ENCODE measurements around the gene VAPB. TPM values are rescaled to one million over a fixed set of nuclear protein-coding genes. Genes with fewer than 3 reads are reported as not detected.
A peak's percentile ranks its signal among the peaks of the same experiment; 100 is the strongest.

Gene VAPB, protein sequence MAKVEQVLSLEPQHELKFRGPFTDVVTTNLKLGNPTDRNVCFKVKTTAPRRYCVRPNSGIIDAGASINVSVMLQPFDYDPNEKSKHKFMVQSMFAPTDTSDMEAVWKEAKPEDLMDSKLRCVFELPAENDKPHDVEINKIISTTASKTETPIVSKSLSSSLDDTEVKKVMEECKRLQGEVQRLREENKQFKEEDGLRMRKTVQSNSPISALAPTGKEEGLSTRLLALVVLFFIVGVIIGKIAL
- 10.9 and 12.9 TPM in 2 replicates for total RNA-seq (2012; rRNA removed)

DNA sequence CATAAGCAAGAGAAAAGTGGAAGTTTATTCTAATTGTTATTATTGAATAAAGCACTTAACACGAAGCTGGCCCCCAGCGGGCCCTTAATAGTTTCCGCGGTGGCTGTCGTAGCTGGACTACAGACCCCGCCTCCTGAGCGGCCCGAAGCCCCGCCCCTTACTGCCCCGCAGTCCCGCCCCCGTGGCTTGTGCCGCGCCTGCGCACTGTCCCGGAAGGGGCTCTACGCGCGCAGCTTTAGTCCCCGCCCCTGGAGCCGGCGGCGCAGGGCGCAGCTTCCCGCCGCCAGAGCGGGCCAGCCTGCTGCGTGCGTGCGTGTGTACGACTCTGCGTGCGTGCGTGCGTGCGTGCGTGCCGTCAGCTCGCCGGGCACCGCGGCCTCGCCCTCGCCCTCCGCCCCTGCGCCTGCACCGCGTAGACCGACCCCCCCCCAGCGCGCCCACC is at the start of gene VAPB:
Gene VAPB, plus strand, starts transcription at position 348 of the 442 bp plus-strand sequence. CDS start 231 bp downstream, outside the sequence.
- peak within 1 kb of the TSS; percentile 93 for H3K4me3 ChIP-seq (ENCODE audit: low read length)
- peak within 1 kb of the TSS; percentile 99 for H3K9ac ChIP-seq (ENCODE audit: low read depth, low read length)
- H3K4me1 ChIP-seq (ENCODE audit: control insufficient read depth, insufficient read depth, low read length): peaks cover 41% of the 10 kb centered on the region
- H3K27me3 ChIP-seq (ENCODE audit: control insufficient read depth, insufficient read depth, low read length): no peaks in the 10 kb centered on the region
- H3K9me3 ChIP-seq (replicated peaks; ENCODE audit: low read length): no peaks in the 10 kb centered on the region
- H3K4me2 ChIP-seq (ENCODE audit: low read length): peak within 1 kb of the TSS; percentile 99
- H3K36me3 ChIP-seq (ENCODE audit: insufficient read depth, low read length): peaks cover 21% of the 10 kb centered on the region

DNA sequence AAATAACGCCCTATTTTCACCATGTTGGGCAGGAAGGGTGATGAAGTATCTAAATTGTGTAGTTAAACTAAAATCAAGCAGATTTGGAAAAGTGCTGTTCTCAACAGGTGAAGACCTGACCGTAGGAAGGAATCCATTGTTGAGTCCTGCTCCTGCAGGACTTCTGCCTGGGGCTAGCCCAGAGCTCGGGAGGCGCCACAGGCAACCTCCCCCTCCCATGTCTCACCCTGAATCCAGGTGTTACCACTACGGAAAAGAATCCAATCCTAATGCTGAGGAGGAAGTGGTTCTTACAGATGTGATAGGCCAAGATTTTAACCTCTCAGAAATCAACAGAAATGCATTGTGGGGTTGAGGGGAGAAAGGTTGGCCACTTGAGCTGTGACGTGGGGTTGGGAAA is 49.3 kb upstream of the VAPB start:
- Histone ChIP-seq H3K9me3 (replicated peaks; ENCODE audit: low read length) (no peaks in the 10 kb centered on the region), H3K9ac (ENCODE audit: low read depth, low read length) (no peak overlapping the region), H3K36me3 (ENCODE audit: insufficient read depth, low read length) (peaks cover 4% of the 10 kb centered on the region), H3K4me3 (ENCODE audit: low read length) (no peak overlapping the region), H3K4me1 (ENCODE audit: control insufficient read depth, insufficient read depth, low read length) (peaks cover 50% of the 10 kb centered on the region), H3K4me2 (ENCODE audit: low read length) (no peak overlapping the region), H3K27me3 (ENCODE audit: control insufficient read depth, insufficient read depth, low read length) (no peaks in the 10 kb centered on the region)

DNA sequence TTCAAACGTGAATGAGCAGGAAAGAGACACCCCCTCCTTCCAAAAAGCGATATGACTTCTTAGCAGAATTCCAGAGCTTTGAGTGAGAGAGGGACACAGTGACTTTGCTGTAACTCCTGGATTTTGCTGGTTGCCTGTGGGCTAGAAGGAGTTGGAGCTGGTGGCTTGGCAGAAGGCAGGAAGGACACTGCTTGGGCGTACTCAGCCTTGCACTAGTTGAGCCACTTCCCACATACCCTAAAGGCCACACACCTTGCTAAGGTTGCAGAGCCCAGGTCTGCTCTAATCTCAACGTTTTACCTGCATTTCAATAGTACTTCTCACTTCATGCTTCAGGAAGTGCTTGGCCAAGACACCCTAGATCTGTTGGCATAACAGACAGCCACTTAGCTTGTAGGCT is 48.9 kb upstream of the VAPB start:
- H3K4me2 ChIP-seq (ENCODE audit: low read length): no peak overlapping the region
- peaks cover 54% of the 10 kb centered on the region for H3K4me1 ChIP-seq (ENCODE audit: control insufficient read depth, insufficient read depth, low read length)
- no peaks in the 10 kb centered on the region for H3K9me3 ChIP-seq (replicated peaks; ENCODE audit: low read length)
- H3K4me3 ChIP-seq (ENCODE audit: low read length): no peak overlapping the region
- peaks cover 6% of the 10 kb centered on the region for H3K36me3 ChIP-seq (ENCODE audit: insufficient read depth, low read length)
- H3K9ac ChIP-seq (ENCODE audit: low read depth, low read length): no peak overlapping the region
- H3K27me3 ChIP-seq (ENCODE audit: control insufficient read depth, insufficient read depth, low read length): no peaks in the 10 kb centered on the region

DNA sequence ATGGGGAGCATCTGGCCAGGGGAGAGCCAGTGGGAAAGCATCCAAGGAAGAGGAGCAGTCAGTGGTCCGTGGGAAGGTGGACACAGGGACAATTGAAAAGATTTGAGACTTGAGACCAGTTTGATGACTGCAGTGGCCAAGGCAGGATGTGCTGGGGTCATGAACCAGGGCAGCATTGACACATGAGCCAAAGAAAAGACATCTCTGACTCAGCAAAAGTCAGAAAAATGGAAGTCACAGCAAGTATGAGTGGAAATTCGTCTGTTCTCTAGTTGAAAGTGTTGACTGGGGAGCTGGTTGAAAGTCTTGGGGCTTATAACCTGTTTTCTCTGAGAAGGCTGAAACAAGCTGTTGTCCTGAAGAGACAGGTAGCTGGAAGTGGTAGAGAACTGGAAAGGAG is 48.2 kb upstream of the VAPB start:
- no peak overlapping the region for H3K9ac ChIP-seq (ENCODE audit: low read depth, low read length)
- no peaks in the 10 kb centered on the region for H3K9me3 ChIP-seq (replicated peaks; ENCODE audit: low read length)
- peak overlapping the region; percentile 79 for H3K4me2 ChIP-seq (ENCODE audit: low read length)
- no peaks in the 10 kb centered on the region for H3K27me3 ChIP-seq (ENCODE audit: control insufficient read depth, insufficient read depth, low read length)
- peak overlapping the region; percentile 16 for H3K4me3 ChIP-seq (ENCODE audit: low read length)
- H3K4me1 ChIP-seq (ENCODE audit: control insufficient read depth, insufficient read depth, low read length): peaks cover 60% of the 10 kb centered on the region
- peaks cover 13% of the 10 kb centered on the region for H3K36me3 ChIP-seq (ENCODE audit: insufficient read depth, low read length)

DNA sequence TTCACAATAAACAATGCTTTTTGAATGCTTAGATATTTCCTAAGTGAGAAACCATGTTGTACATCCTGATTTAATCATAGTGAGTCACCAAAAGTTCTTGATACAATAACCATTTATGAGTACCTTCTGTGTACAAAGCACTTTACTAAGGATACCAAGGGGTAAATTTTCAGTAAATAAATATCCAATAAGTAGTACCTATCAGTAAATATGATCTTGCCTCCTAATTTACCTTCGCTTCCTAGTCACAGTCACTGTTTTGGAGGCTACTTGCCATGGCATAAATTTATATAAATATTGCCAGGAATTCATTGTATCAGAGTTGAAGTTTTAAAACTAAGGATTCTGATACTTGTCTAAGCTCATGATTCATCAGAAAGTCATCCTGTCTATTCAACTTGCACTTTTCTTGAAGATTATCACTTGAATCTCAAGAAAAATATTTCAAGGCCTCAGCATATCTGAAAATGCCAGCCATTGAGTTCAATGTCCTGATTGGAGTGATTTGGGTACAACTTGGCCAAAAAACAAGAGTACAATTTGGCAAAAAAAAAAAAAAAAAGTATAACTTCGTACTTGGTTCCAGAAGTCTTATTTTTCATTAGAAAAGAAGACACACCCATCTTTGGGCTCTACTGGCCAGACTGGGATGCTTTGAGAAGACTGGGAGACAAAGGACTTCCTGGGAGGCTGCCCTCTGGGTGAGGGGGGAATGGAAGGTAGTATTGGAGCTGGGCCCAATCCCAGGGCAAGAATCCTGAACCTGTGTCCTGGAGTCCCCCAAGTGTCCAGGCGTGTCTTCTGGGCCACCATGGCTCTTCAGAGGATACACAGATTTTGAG is 46.7 kb upstream of the VAPB start:
- no peaks in the 10 kb centered on the region for H3K9me3 ChIP-seq (replicated peaks; ENCODE audit: low read length)
- H3K27me3 ChIP-seq (ENCODE audit: control insufficient read depth, insufficient read depth, low read length): no peaks in the 10 kb centered on the region
- H3K9ac ChIP-seq (ENCODE audit: low read depth, low read length): peak overlapping the region; percentile 53
- H3K4me1 ChIP-seq (ENCODE audit: control insufficient read depth, insufficient read depth, low read length): peaks cover 60% of the 10 kb centered on the region
- H3K4me2 ChIP-seq (ENCODE audit: low read length): peak overlapping the region; percentile 79
- H3K4me3 ChIP-seq (ENCODE audit: low read length): peak overlapping the region; percentile 18
- peaks cover 28% of the 10 kb centered on the region for H3K36me3 ChIP-seq (ENCODE audit: insufficient read depth, low read length)

DNA sequence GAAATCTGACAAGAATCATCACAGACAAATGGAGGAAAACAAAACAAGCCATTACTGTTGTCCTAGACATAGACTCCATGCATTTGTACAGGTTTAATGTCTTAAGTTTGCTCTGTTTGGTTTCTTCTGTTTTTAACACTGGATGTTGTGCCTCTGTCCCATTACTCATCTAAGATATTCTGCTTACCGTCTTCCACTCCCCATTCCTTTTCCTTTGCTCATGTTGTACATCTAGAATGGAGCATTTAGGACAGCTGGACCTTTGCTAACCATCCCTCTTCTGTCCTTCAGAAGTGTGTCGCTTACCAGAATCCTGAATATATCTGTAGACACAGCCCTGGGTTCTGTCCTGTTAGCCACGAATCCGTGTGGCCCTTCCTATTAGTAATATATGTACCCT is 44.3 kb upstream of the VAPB start:
- peak overlapping the region; percentile 5 for H3K4me3 ChIP-seq (ENCODE audit: low read length)
- H3K27me3 ChIP-seq (ENCODE audit: control insufficient read depth, insufficient read depth, low read length): no peaks in the 10 kb centered on the region
- peak overlapping the region; percentile 51 for H3K9ac ChIP-seq (ENCODE audit: low read depth, low read length)
- no peaks in the 10 kb centered on the region for H3K9me3 ChIP-seq (replicated peaks; ENCODE audit: low read length)
- peaks cover 28% of the 10 kb centered on the region for H3K36me3 ChIP-seq (ENCODE audit: insufficient read depth, low read length)
- peaks cover 67% of the 10 kb centered on the region for H3K4me1 ChIP-seq (ENCODE audit: control insufficient read depth, insufficient read depth, low read length)
- H3K4me2 ChIP-seq (ENCODE audit: low read length): peak overlapping the region; percentile 61

DNA sequence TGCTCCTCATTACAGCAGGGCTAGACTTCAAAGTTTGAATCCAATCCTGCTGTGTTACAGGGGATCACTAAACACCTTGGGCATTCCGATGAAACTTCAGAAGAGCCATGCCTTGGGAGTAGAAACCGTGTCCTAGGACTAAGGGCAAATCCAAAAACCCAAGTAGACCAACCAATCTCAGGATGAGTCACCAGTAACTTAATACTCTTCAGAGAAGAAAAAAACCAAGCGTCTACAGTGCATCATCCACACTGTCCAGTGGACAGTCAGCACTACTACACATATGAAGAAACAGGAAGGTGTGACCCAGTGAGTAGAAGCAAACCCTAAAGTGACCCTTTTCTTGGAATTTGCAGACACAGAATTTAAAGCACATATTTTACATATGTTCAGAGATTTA is 39.5 kb upstream of the VAPB start:
- H3K4me2 ChIP-seq (ENCODE audit: low read length): peak overlapping the region; percentile 30
- no peaks in the 10 kb centered on the region for H3K9me3 ChIP-seq (replicated peaks; ENCODE audit: low read length)
- no peaks in the 10 kb centered on the region for H3K27me3 ChIP-seq (ENCODE audit: control insufficient read depth, insufficient read depth, low read length)
- H3K4me3 ChIP-seq (ENCODE audit: low read length): no peak overlapping the region
- no peak overlapping the region for H3K9ac ChIP-seq (ENCODE audit: low read depth, low read length)
- H3K36me3 ChIP-seq (ENCODE audit: insufficient read depth, low read length): peaks cover 39% of the 10 kb centered on the region
- peaks cover 22% of the 10 kb centered on the region for H3K4me1 ChIP-seq (ENCODE audit: control insufficient read depth, insufficient read depth, low read length)

DNA sequence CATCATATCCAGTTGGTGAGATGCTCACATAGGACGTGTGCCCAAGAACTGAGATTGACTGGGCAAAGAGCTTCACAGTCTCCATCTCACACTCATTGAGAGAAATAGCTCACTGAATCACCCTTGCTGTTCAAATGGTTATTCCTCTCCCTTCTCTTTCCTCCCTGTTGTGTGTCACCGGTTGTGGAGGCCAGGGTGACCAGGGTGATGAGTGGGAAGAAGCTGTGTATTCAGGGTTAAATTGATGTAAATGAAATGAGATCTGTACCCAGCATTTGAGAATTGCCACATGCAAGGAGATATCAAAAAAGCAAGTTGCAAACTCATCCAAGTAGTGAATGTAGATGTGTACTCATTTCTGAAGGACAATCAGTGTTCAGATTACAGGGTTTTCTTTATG is 36.6 kb upstream of the VAPB start:
- H3K9ac ChIP-seq (ENCODE audit: low read depth, low read length): no peak overlapping the region
- no peaks in the 10 kb centered on the region for H3K9me3 ChIP-seq (replicated peaks; ENCODE audit: low read length)
- no peaks in the 10 kb centered on the region for H3K27me3 ChIP-seq (ENCODE audit: control insufficient read depth, insufficient read depth, low read length)
- peaks cover 33% of the 10 kb centered on the region for H3K36me3 ChIP-seq (ENCODE audit: insufficient read depth, low read length)
- no peak overlapping the region for H3K4me2 ChIP-seq (ENCODE audit: low read length)
- peaks cover 10% of the 10 kb centered on the region for H3K4me1 ChIP-seq (ENCODE audit: control insufficient read depth, insufficient read depth, low read length)
- no peak overlapping the region for H3K4me3 ChIP-seq (ENCODE audit: low read length)

DNA sequence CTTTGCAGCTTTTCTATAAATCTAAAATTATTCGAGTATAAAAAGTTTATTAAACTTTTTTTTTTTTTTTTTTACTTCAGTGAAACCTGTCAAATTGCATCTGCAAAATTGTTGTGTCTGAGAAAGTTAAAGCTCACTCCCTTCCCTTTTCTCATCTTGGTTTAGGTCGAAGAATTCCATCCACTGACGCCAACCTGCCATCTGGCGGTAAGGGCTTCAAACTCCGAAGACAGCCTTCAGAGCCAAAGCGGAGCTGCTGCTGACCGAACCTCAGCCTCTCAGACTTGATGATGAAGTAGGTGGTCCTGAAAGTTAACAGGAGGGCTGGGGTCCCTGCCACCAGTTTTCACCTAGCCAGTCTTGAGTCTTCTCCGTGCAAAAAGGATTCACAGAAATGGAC is 29.6 kb upstream of the VAPB start:
- no peak overlapping the region for H3K4me2 ChIP-seq (ENCODE audit: low read length)
- peaks cover 55% of the 10 kb centered on the region for H3K36me3 ChIP-seq (ENCODE audit: insufficient read depth, low read length)
- no peaks in the 10 kb centered on the region for H3K4me1 ChIP-seq (ENCODE audit: control insufficient read depth, insufficient read depth, low read length)
- H3K9me3 ChIP-seq (replicated peaks; ENCODE audit: low read length): no peaks in the 10 kb centered on the region
- no peak overlapping the region for H3K4me3 ChIP-seq (ENCODE audit: low read length)
- H3K9ac ChIP-seq (ENCODE audit: low read depth, low read length): no peak overlapping the region
- no peaks in the 10 kb centered on the region for H3K27me3 ChIP-seq (ENCODE audit: control insufficient read depth, insufficient read depth, low read length)

DNA sequence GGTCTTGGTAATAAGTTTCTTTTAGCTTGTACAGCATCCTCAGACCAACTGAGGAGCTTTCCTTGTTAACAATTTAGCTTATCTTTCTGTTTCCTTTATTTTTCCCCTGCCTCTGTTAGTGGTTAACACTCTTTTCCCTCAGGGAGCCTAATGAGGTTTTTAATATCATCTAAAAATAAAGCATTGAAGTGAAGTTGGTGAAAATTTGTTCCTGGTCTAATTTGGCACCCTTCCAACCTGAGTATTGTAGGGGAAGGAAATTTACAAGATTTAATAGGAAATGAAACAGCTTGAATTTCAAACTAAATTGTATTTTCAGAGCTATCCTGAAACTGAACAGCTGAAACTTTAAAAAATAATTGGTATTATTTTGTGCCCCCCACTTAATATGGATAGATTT is 28.1 kb upstream of the VAPB start:
- no peak overlapping the region for H3K9ac ChIP-seq (ENCODE audit: low read depth, low read length)
- H3K36me3 ChIP-seq (ENCODE audit: insufficient read depth, low read length): peaks cover 49% of the 10 kb centered on the region
- H3K4me2 ChIP-seq (ENCODE audit: low read length): no peak overlapping the region

DNA sequence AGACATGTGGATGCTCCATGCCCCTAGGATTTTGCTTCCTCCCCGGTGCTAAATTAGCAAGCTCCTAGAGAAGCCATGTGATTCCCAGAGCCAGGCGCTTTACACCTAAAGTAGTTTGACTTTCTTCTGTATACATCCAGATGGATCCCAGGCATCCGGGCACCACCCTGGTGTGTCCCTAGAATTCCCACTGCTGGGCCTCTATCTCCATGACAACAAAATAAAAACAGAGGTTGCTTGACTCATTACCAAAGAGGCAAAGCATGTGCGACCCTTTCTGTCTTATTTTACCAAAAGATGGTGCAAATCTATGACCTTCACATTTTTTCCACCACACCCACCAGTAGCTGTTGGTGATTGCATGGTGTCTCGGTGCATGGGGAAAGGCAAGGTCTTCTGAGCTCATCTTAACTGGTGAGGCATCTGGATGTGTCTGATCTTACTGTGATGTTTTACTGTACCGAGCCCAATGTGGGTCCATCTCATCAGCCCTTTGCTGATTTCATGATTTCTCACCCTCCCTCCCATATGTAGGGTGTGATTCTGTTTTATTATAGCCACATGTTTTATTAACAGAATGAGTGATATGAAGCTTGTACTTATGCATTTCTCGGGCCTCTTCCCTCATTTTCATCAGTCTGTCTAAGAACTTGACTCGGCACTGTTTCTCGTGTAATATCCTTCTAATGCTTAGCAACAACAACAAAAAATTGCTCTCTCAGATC is 27.4 kb upstream of the VAPB start:
- H3K36me3 ChIP-seq (ENCODE audit: insufficient read depth, low read length): peaks cover 46% of the 10 kb centered on the region
- H3K9ac ChIP-seq (ENCODE audit: low read depth, low read length): peak overlapping the region; percentile 31
- no peaks in the 10 kb centered on the region for H3K9me3 ChIP-seq (replicated peaks; ENCODE audit: low read length)
- H3K4me1 ChIP-seq (ENCODE audit: control insufficient read depth, insufficient read depth, low read length): no peaks in the 10 kb centered on the region
- no peak overlapping the region for H3K4me3 ChIP-seq (ENCODE audit: low read length)
- H3K4me2 ChIP-seq (ENCODE audit: low read length): no peak overlapping the region
- H3K27me3 ChIP-seq (ENCODE audit: control insufficient read depth, insufficient read depth, low read length): no peaks in the 10 kb centered on the region

More for the DNA sequence above, 28.1 kb upstream of the VAPB start:
- Histone ChIP-seq H3K4me3 (ENCODE audit: low read length) (no peak overlapping the region), H3K9me3 (replicated peaks; ENCODE audit: low read length) (no peaks in the 10 kb centered on the region), H3K27me3 (ENCODE audit: control insufficient read depth, insufficient read depth, low read length) (no peaks in the 10 kb centered on the region), H3K4me1 (ENCODE audit: control insufficient read depth, insufficient read depth, low read length) (no peaks in the 10 kb centered on the region)

Measured in skeletal muscle satellite cell (primary cell).